GM19397 (cell line): ENCODE measurements around the gene TLR3.
"Not testable (repeated sequence)": the region's sequence is repeated elsewhere in the genome, so short reads cannot be mapped to it uniquely, and the experiment has no call there.

ENCODE experiments used
- ATAC-seq: cut with Tn5 transposase; IDR thresholded peaks from one replicate; pipeline ENCODE4 v1.9.1; 2021; ENCODE audit warnings: mild to moderate bottlenecking, moderate library complexity; ENCODE audit not compliant: unreplicated experiment

The TLR3 gene

GRCh38 chr4:186047501-186047900 is 21.5 kb upstream of the TLR3 start:
- not testable (repeated sequence) for ATAC-seq

GRCh38 chr4:186050135-186050534 is 18.8 kb upstream of the TLR3 start:
- ATAC-seq = not testable (repeated sequence)

GRCh38 chr4:186051096-186051495 is 17.9 kb upstream of the TLR3 start:
- no peak for ATAC-seq

GRCh38 chr4:186058253-186058979 is 10.5 kb upstream of the TLR3 start:
- peak; percentile 100 for ATAC-seq

- no peak for ATAC-seq
These were observed 10.0 kb upstream of the TLR3 start for GRCh38 chr4:186058980-186059316.

GRCh38 chr4:186061921-186062320 is 7.0 kb upstream of the TLR3 start:
- no peak for ATAC-seq

GRCh38 chr4:186067757-186068385 is 1.1 kb upstream of the TLR3 start:
- ATAC-seq = peak; percentile 87

- no peak for ATAC-seq
These were observed 773 bp downstream of the TLR3 start for GRCh38 chr4:186069729-186070128.

- no peak for ATAC-seq
These were observed 3.6 kb downstream of the TLR3 start for GRCh38 chr4:186072516-186072915.

- no peak for ATAC-seq
These were observed 5.2 kb downstream of the TLR3 start for GRCh38 chr4:186074189-186074588.

GRCh38 chr4:186078981-186079638 is 10.2 kb downstream of the TLR3 start:
- no peak for ATAC-seq

- no peak for ATAC-seq
These were observed 10.7 kb downstream of the TLR3 start for GRCh38 chr4:186079694-186080093.

GRCh38 chr4:186081202-186081807 is 12.3 kb downstream of the TLR3 start:
- no peak for ATAC-seq

- ATAC-seq = no peak
These were observed 13.3 kb downstream of the TLR3 start for GRCh38 chr4:186082221-186082620.

- ATAC-seq = no peak
These were observed 19.6 kb downstream of the TLR3 start for GRCh38 chr4:186088523-186088922.

- ATAC-seq = no peak
These were observed 23.3 kb downstream of the TLR3 start for GRCh38 chr4:186092296-186092695.

- no peak for ATAC-seq
These were observed 26.4 kb downstream of the TLR3 start for GRCh38 chr4:186095406-186095805.

- ATAC-seq = no peak
These were observed 27.8 kb downstream of the TLR3 start for GRCh38 chr4:186096681-186097165.

GRCh38 chr4:186097386-186097785 is 28.4 kb downstream of the TLR3 start:
- ATAC-seq = no peak

- no peak for ATAC-seq
These were observed 34.0 kb downstream of the TLR3 start for GRCh38 chr4:186102931-186103330.

GRCh38 chr4:186104114-186104889 is 35.3 kb downstream of the TLR3 start, which contains the start of gene FAM149A:
Gene FAM149A, plus strand, starts transcription at chr4:186104704.
- ATAC-seq = peak; percentile 80
